Cardiac fibroblast (primary cell): ENCODE data around the gene DSCAML1.

Source experiments
- DNase-seq, 2 donors: peaks; one replicate each; pipeline versions ENCODE4 v3.0.0 to v3.0.0-alpha.2; 2010; ENCODE audit warnings: low read depth in 2 of 2
- H3K4me3 ChIP-seq, 2 donors: replicated peaks in 1 of 2; 1 replicate in 1 of 2; 2 replicates in 1 of 2; pipeline ENCODE4 v1.5.1; 2011; ENCODE audit warnings: low read depth in 2 of 2, low read length in 2 of 2, mild to moderate bottlenecking in 2 of 2, moderate library complexity in 1 of 2
- CTCF ChIP-seq: IDR thresholded peaks from one replicate; pipeline ENCODE4 v1.5.1; 2011; ENCODE audit warnings: low read depth, mild to moderate bottlenecking, low read length, inconsistent platforms

Gene DSCAML1

DNA sequence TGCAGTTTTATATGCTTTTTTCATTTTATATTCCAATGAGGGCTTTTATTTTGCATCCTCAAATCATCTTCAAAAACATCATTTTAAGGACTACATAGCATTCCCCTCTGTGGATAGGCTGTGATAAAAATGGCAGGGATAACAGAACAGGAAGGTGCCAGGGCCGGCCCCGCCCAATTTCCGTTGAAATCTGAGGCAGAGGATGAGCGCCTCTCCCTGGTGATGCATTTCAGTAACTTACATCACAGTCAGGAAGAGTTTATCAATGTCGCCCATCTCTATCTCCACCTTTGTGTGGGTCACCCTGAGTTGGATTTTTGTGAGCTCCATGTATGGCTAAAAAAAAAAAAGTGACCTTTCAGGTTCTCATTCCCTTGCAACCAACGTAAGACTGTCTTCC is 201.6 kb downstream of the DSCAML1 start:
- no peak for TF ChIP-seq CTCF
- no peak for DNase-seq
- no peak overlapping the region for H3K4me3 ChIP-seq

DNA sequence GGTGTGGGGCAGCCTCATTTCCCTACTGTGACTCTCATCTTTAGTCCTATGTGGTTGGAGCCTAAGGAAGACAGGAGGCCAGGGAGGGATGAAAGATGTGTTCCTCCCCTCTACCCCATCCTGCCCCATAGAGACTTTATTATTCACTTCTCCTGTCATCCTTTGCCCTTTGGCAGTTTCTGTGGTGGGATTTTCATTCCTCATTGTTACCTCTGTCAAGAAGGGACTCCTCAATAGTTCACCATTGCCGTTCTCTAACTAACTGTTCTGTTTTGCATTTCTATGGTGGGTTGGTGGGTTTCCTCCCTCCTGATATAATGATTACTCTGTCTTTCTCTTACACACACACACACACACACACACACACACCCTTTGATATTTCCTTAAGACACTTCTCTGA is 202.3 kb downstream of the DSCAML1 start:
- TF ChIP-seq CTCF, result no peak
- H3K4me3 ChIP-seq, result no peak overlapping the region
- DNase-seq, result no peak

DNA sequence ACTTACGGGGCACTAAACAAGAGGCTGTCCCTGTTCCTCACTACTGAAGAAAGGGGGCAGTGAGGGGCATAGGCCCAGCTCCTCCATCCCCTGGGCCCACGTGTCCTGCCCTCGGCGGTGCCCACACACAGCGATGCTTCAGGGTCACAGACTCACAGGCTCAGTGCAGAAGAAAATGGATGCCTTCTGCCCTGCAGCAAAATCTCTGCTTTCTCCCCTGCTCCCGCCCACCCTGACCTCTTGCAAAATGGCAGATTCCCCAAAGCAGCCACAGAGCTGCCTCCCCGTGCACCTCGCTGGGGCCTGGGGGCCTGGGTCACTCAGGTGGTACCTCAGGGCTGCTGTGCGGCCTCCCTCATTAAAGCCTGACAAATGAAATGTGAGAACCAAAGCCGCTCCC is 204.0 kb downstream of the DSCAML1 start:
- no peak for DNase-seq
- no peak for TF ChIP-seq CTCF
- no peak overlapping the region for H3K4me3 ChIP-seq

DNA sequence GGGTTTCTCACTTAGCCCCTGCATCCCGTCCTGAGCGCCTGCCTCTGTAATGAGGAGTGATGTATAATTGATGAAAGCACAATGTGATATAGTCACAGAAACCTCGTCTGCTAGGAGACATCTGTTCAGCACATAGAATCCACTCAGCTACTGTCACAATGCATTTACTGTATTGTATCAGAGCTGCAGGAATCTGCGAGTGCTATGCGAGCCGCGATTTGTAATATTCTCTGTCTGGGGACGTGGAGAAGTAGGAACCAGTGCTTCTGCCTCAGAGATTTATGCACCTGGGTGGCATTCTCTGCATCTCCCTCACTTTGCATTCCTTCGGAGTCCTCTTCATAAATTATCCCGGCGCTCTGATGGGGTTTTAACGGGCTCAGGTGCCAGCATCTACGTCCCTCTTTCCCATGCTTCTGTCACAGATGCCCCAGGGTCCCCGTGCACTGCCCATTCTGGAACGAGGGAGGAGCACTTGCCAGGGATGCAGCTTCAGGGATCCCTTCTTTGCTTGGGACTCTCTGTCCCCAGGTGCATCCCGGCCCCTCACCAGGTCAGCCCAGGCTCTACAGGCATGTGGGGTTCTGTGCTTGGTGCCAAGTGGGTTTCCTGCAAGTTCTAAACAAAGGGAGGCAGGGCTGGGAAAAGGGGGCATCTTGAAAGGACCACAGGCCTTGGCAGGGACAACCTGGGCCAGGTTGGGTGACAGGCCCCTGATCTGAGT is 205.5 kb downstream of the DSCAML1 start:
- H3K4me3 ChIP-seq, result no peak overlapping the region

GRCh38 chr11:117589063-117589462 is 208.0 kb downstream of the DSCAML1 start:
- no peak for DNase-seq
- no peak for TF ChIP-seq CTCF
- no peak overlapping the region for H3K4me3 ChIP-seq

More for the DNA sequence above, 205.5 kb downstream of the DSCAML1 start:
- TF ChIP-seq CTCF, result no peak
- DNase-seq, result no peak

GRCh38 chr11:117588166-117588810 is 208.7 kb downstream of the DSCAML1 start:
- TF ChIP-seq CTCF, result no peak
- no peak overlapping the region for H3K4me3 ChIP-seq
- DNase-seq, result no peak
